ACC112 (cell line): ENCODE measurements around the gene STIM2.
"Not testable (repeated sequence)": the region's sequence is repeated elsewhere in the genome, so short reads cannot be mapped to it uniquely, and the experiment has no call there.

ENCODE experiments used
- H2AFZ ChIP-seq: fragments of 200-600 bp; sonication (generic); one replicate; pipeline ENCODE4 v1.6.0; 2017; ENCODE audit warnings: antibody characterized with exemption, low read length; ENCODE audit not compliant: unreplicated experiment
- H3K27ac ChIP-seq: fragments of 200-600 bp; sonication (generic); 2 replicates; pipeline ENCODE4 v1.5.1; 2014; ENCODE audit warnings: low read depth, mild to moderate bottlenecking, antibody characterized with exemption, low read length, moderate library complexity
- H3K27me3 ChIP-seq: fragments of 200-600 bp; sonication (generic); 2 replicates; pipeline ENCODE4 v1.6.1; 2014; ENCODE audit warnings: mild to moderate bottlenecking, antibody characterized with exemption, low read length, moderate library complexity, mixed read lengths; ENCODE audit not compliant: insufficient read depth
- H3K36me3 ChIP-seq: fragments of 200-600 bp; sonication (generic); 2 replicates; pipeline ENCODE4 v1.6.1; 2016; ENCODE audit warnings: mild to moderate bottlenecking, antibody characterized with exemption, low read length, moderate library complexity, mixed read lengths; ENCODE audit not compliant: insufficient read depth
- H3K4me1 ChIP-seq: fragments of 200-600 bp; sonication (generic); one replicate; pipeline ENCODE4 v1.6.1; 2016; ENCODE audit warnings: low read length, mixed read lengths; ENCODE audit not compliant: insufficient read depth, unreplicated experiment, control insufficient read depth
- H3K4me3 ChIP-seq: fragments of 200-600 bp; sonication (generic); 2 replicates; pipeline ENCODE4 v1.5.1; 2014; ENCODE audit warnings: mild to moderate bottlenecking, low read depth, low read length
- H3K79me2 ChIP-seq: fragments of 200-600 bp; sonication (generic); one replicate; pipeline ENCODE4 v1.6.0; 2016; ENCODE audit warnings: low read length; ENCODE audit not compliant: control insufficient read depth, unreplicated experiment, insufficient read depth

Gene STIM2

DNA sequence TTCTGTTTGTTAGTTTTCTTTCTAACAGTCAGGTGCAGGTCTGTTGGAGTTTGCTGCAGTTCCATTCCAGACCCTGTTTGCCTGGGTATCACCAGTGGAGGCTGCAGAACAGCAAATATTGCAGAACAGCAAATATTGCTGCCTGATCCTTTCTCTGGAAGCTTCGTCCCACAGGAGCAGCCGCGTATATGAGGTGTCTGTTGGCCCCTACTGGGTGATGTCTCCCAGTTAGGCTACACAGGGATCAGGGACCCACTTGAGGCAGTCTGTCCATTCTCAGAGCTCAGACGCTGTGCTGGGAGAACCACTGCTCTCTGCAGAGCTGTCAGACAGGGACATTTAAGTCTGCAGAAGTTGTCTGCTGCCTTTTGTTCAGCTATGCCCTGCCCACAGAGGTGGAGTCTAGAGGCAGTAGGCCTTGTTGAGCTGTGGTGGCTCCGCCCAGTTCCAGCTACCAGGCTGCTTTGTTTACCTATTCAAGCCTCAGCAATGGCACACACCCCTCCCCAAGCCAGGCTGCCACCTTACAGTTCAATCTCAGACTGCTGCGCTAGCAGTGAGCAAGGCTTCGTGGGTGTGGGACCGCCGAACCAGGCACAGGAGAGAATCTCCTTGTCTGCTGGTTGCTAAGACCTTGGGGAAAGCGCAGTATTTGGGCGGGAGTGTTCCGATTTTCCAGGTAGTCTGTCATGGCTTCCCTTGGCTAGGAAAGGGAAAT, 115.0 kb downstream of the STIM2 start:
- not testable (repeated sequence) for H3K36me3 ChIP-seq, H3K79me2 ChIP-seq, H2AFZ ChIP-seq, H3K4me3 ChIP-seq, H3K27me3 ChIP-seq, H3K27ac ChIP-seq, H3K4me1 ChIP-seq

DNA sequence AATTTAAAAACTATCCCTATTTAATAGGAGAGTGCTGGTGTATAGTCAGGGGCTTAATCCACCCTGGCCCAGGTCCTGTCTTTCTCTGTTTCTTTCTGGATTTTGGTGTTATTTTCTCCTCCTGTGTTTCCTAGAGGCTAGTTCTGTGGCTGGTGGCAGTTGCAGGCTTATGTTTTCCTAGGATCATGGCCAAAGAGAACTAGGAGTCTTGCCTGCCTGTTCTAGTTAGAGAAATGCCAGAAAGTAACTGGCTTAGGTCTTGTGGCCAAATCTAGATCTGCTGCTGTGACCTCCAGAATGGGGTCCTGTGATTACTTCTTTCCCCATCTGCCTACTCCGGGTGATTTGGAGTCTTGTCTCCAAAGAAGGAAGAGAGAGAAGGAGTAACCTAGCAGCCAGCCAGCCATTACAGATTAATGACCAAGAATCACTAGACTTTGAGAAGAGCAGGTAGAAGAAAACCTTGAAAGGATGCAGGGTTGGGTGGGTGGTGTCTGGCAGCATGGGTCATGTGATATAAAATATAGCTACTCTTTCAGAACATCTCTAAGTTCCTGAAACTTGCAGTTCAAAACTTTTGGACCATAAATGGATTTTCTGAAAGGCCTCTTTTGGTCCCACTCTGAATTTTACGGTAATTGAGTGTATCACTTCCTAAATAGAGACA, 117.9 kb downstream of the STIM2 start:
- Histone ChIP-seq H3K36me3 (no peaks in the 10 kb centered on the region), H3K79me2 (no peaks in the 10 kb centered on the region), H3K27me3 (no peaks in the 10 kb centered on the region), H3K4me1 (peaks cover 5% of the 10 kb centered on the region), H3K27ac (no peak overlapping the region), H2AFZ (no peak overlapping the region), H3K4me3 (no peak overlapping the region)

DNA sequence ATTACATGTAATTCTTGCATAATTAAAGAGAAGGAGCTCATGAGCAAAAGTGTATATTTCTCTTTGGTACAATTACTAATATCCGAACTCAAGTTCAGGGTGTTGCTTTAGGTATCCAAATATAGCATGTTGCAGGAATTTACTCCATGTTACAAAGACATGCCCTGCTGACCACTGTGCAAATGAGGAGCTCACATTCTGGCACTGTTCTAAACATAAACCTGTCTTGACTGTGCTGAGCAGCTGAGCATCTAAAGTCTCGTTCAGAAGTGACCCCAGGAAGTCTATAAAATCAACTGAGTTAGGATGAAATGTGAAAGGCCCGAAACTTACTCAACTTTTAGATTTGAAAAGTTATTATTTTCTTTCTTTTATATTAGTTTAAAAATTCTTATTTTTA, 124.3 kb downstream of the STIM2 start:
- Histone ChIP-seq H3K36me3 (no peaks in the 10 kb centered on the region), H3K4me1 (no peaks in the 10 kb centered on the region), H3K79me2 (no peaks in the 10 kb centered on the region), H3K27me3 (no peaks in the 10 kb centered on the region), H3K27ac (no peak overlapping the region), H2AFZ (no peak overlapping the region), H3K4me3 (no peak overlapping the region)

DNA sequence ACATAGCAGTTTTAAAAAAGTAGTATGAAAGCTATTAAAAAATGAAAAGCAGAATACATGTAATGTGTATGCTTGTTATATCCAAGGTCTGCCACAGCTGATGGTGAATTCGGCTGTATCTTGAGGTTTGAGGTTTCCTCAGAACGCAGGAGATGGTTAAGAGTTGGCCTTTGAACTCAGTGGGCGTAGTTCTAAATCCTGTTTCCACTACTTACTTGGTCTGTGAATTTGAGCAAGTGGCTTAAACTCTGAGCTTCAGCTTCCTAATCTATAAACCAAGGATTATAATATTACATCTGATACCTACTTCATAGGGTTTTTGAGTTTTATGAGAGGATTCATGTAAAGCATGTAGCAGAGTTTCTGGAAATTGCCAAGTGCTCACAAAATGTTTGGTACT, 125.2 kb downstream of the STIM2 start:
- no peak overlapping the region for H3K4me3 ChIP-seq
- no peaks in the 10 kb centered on the region for H3K4me1 ChIP-seq
- H3K79me2 ChIP-seq = no peaks in the 10 kb centered on the region
- no peak overlapping the region for H3K27ac ChIP-seq
- H2AFZ ChIP-seq = no peak overlapping the region
- H3K36me3 ChIP-seq = no peaks in the 10 kb centered on the region
- no peaks in the 10 kb centered on the region for H3K27me3 ChIP-seq

DNA sequence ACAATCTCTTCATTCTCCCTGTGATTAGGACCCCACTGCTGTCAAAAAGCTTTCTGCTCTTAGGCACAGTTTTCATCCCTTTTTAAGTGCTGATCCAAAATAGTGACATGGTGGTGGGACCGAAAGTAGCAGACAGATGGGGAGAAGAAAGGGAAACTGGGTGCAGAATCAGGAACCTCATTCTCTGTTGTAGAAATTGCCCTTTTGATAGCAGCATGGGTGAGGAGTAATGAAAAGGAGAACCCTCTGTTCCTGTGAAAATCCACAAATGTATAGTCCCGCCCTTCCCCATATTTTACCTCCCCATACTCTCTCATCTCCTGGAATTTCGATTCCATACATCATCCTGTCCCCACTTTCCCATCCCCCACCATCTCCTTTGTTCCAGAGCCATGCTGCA, 126.5 kb downstream of the STIM2 start:
- Histone ChIP-seq H3K27me3 (no peaks in the 10 kb centered on the region), H3K4me1 (no peaks in the 10 kb centered on the region), H2AFZ (no peak overlapping the region), H3K27ac (no peak overlapping the region), H3K79me2 (no peaks in the 10 kb centered on the region), H3K4me3 (no peak overlapping the region), H3K36me3 (no peaks in the 10 kb centered on the region)

DNA sequence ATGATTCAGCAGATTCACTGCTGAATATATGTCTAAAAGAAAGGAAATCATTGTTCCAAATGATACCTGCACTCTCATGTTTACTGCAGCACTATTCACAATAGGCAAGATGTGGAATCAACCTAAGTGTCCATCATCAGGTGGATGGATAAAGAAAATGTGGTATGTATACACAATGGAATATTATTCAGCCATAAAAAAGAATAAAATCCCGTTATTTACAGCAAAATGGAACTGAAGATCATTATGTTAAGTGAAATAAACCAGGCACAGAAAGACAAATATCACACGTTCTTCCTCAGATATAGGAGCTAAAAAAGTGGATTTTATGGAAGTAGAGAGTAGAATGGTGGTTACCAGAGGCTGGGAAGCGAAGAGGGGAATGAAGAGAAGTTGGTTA, 130.4 kb downstream of the STIM2 start:
- Histone ChIP-seq H2AFZ (no peak overlapping the region), H3K27me3 (no peaks in the 10 kb centered on the region), H3K27ac (no peak overlapping the region), H3K4me3 (no peak overlapping the region), H3K4me1 (peaks cover 10% of the 10 kb centered on the region), H3K79me2 (no peaks in the 10 kb centered on the region), H3K36me3 (no peaks in the 10 kb centered on the region; the same call in 1 of the 2 replicates)

DNA sequence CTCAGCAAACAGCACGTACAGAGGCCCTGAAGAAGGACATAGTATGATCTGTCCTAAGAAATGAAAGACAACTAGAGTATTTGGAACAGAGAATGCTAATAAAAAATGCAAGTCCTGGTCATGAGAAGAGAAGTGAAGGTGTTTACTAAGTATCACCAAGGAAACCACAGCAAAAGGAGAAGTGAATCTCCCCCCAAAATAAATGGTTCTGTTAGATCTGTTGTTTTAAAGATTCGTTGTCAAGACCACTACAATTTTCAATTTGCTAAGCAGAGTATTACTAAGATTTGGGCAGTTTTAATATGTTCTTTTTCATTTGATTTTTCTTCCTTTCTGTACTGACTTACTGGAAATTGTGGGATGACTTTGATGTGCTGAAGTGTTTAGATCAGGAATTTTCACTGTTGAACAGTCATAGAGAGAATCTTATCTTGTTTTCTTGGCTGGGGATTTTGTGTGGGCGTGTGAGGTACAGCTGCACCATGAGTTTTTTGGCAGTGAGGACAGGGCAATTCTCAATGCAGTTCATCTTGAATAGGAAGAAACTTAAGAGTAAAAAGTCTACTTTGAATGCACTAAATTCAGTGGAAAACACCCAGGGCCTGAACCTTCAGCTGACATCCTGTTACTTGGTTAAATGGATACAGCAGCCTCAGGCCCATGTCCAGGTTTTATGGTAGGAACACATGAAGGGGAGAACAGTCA, 132.2 kb downstream of the STIM2 start:
- Histone ChIP-seq H3K79me2 (no peaks in the 10 kb centered on the region), H3K27ac (peak overlapping the region; percentile 47), H3K4me3 (no peak overlapping the region), H3K27me3 (no peaks in the 10 kb centered on the region), H2AFZ (no peak overlapping the region), H3K36me3 (no peaks in the 10 kb centered on the region; the same call in 1 of the 2 replicates), H3K4me1 (peaks cover 10% of the 10 kb centered on the region)

DNA sequence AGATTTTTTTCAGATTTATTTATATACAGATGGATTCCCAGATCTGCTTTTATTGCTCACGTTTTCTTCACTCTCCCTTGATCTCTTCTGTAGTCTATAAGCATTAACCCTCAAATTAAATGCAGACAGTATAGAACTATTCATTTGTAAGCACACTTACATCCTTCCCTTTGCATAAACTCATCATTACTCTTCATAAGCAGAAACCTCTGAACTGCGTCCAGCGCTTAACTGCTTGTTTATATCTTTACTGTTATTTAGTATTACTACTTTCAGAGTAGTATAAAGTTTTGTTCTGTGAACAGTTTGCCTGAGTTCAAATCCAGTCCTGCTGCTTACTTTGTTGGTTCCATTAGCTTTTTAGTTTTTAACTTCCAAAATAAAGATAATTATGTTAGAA, 132.9 kb downstream of the STIM2 start:
- no peaks in the 10 kb centered on the region; the same call in 1 of the 2 replicates for H3K36me3 ChIP-seq
- no peak overlapping the region for H3K4me3 ChIP-seq
- H3K79me2 ChIP-seq = no peaks in the 10 kb centered on the region
- H2AFZ ChIP-seq = no peak overlapping the region
- H3K27ac ChIP-seq = no peak overlapping the region
- no peaks in the 10 kb centered on the region for H3K27me3 ChIP-seq
- peaks cover 10% of the 10 kb centered on the region for H3K4me1 ChIP-seq

DNA sequence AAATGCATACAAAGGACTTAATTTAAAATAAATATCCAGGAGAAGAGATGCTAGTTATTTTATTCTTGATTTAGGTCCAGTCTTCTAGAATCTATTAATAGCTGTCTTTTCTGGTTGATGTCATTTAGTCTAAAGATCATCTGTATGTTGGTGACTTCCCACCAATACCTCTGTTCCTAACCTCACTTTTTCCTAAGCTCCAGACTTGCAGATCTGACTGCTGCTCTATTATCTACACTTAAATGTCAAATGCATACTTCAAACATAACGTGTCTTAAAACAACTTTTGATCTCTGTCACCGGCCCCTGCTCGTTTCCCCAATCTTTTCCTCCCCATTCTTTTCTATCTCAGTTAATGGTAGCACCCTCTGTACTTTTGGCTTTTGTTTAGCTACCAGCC, 133.3 kb downstream of the STIM2 start:
- no peak overlapping the region for H2AFZ ChIP-seq
- no peak overlapping the region for H3K4me3 ChIP-seq
- no peaks in the 10 kb centered on the region; the same call in 1 of the 2 replicates for H3K36me3 ChIP-seq
- H3K27me3 ChIP-seq = no peaks in the 10 kb centered on the region
- H3K79me2 ChIP-seq = no peaks in the 10 kb centered on the region
- H3K4me1 ChIP-seq = peaks cover 10% of the 10 kb centered on the region
- H3K27ac ChIP-seq = no peak overlapping the region

DNA sequence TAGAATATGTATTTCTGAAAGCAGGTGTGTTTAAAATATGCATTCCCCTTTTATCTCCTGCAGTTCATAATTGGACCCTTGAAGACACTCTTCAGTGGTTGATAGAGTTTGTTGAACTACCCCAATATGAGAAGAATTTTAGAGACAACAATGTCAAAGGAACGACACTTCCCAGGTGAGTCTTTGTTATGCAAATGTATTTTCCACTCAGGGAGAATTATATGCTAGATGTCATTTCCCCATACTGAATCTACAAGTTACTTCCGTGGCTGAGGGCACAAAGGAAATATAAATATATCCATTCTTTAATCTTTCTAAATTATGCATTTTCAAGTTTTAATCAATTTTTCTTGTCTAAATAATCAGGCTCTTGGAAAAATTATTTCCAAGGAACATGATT, 134.7 kb downstream of the STIM2 start:
- Histone ChIP-seq H3K4me3 (no peak overlapping the region), H3K79me2 (no peaks in the 10 kb centered on the region), H3K36me3 (no peaks in the 10 kb centered on the region; the same call in 1 of the 2 replicates), H3K4me1 (peaks cover 13% of the 10 kb centered on the region), H3K27me3 (no peaks in the 10 kb centered on the region), H3K27ac (no peak overlapping the region), H2AFZ (no peak overlapping the region)
